ENCODE measurements around the gene RAB18.
A peak's percentile ranks its signal among the peaks of the same experiment; 100 is the strongest.

Gene RAB18

GRCh38 chr10:27550823-27551222 is 46.7 kb downstream of the RAB18 start:
- no peak for DNase-seq

- peak in 1 of 2 experiments; percentile 35 for DNase-seq
Measured at GRCh38 chr10:27558612-27559020, 54.5 kb downstream of the RAB18 start.

DNA sequence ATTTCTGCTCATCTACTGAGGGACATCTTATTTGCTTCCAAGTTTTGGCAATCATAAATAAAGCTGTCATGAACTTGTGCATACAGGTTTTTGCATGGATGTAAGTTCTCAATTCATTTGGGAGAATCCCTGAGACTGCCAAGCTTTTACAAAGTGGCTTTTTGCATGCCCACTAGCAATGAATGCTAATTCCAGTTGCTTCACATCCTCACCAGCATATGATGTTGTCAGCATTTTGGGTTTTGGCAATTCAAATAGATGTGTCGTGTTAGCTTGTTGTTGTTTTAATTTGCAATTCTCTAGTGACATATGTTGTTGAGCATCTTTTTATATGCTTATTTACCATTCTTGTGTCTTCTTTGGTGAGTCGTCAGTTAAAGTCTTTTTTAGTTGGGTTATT is 57.2 kb downstream of the RAB18 start:
- no peak for DNase-seq

DNA sequence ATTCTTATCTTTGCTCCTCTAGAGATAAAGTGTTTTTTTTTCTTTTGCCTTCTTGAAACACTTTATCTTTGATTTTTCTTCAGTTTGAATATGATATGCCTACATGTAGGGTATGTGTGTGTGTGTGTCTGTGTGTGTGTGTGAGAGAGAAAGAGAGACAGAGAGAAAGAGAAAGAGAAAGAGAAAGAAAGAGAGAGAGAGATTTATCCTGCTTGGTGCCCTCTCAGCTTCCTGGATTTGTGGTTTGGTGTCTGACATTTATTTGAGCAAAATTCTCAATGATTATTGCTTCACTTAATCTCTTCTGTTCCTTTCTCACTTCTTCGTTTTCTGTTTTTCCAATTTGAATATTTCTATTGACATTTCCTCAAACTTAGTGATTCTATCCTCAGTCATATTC is 60.3 kb downstream of the RAB18 start:
- no peak for DNase-seq

DNA sequence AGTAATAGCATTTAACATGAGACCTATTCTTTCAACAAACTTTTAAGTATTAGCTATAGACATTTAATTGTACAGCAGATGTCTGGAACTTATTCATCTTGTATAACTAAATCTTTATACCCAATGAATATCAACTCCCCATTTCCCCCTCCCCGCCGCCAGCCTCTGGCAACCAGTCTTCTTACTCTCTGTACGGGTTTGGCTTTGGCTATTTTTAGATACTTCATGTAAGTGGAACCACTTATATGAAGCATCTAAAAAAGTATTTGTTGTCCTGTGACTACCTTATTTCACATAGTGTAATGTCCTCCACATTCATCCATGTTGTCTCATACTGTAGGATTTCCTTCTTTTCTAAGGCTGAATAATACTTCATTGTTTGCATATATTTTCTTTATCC is 60.8 kb downstream of the RAB18 start:
- no peak for DNase-seq

- DNase-seq, result no peak
Measured at GRCh38 chr10:27568196-27569175, 64.4 kb downstream of the RAB18 start.

GRCh38 chr10:27569946-27570345 is 65.8 kb downstream of the RAB18 start:
- no peak for DNase-seq

- DNase-seq, result peak in 1 of 2 experiments; percentile 11
Measured at GRCh38 chr10:27577038-27577437, 72.9 kb downstream of the RAB18 start.

DNA sequence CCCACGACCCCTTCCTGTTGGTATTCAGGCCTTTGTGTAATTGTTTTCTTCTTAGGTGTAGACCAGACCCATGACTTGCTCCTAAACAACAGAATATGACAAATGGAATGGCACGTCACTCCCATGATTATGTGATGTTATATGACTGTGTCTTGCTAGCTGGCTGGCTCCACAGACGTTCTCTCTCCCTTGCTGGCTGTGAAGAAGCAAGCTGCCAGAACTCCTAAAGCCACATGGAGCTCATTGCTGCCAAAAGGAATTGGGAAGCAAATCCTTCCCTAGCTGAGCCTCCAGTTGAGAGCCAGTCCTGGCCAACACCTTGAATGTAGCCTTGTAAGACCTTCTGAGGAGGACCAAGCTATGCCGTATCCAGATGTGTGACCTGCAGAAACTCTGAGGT is 74.2 kb downstream of the RAB18 start:
- peak in 1 of 2 experiments; percentile 8 for DNase-seq

GRCh38 chr10:27581225-27581624 is 77.1 kb downstream of the RAB18 start:
- DNase-seq, result no peak

GRCh38 chr10:27584302-27584701 is 80.2 kb downstream of the RAB18 start:
- DNase-seq, result no peak

Measured in NCI-H446 (cell line).